NCI-H2171 (cell line): ENCODE data around the gene SMTN.
"Not testable (repeated sequence)": the region's sequence is repeated elsewhere in the genome, so short reads cannot be mapped to it uniquely, and the experiment has no call there.

Source experiments
- DNase-seq: peaks from one replicate; lab custom pipeline; 2025; lab: John Stamatoyannopoulos, UW

Gene SMTN

DNA sequence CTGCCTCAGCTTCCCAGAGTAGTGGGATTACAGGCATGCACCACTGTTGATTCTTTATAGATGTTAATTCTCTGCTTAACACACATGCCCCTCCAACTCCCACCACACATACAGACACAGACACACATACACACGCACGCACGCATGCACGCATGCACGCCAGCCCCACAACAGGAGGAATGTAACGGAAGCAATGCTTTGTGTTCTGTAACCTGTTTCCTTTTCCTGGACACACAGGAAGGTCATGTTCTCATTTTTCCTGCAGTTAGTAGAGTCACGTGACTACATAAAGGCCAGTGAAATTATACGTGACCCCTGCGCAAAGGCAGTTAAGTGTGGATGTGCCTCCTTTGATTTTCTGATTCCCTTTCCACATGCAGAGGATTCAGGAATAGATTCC, 8.0 kb upstream of the SMTN start:
- DNase-seq: not testable (repeated sequence)

DNA sequence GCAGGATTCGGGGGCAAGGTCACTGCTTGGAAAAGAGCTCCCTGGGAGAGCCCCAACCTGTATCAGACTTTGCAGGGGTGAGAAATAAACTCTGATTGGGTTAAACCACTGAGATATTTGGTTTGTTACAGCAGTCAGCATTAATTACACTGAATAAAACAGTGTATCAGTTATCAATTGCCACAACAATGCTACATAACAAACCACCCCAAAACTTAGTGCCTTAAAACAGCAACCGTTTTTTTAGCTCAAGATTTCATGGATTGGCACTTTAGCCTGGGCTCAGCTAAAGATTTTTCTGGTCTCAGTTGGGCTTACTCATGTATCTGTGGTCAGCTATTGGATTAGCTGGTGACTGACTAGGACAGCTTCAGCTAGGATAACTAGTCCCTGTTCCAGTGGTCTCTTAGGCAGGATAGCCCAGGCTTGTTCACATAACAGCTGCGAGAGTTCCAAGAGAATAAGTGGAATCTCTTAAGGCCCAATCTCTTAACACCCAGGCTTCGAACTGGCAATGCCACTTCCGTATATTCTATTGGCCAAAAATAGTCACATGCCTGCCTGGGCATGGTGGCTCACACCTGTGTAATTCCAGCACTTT, 7.5 kb upstream of the SMTN start:
- DNase-seq: not testable (repeated sequence)

DNA sequence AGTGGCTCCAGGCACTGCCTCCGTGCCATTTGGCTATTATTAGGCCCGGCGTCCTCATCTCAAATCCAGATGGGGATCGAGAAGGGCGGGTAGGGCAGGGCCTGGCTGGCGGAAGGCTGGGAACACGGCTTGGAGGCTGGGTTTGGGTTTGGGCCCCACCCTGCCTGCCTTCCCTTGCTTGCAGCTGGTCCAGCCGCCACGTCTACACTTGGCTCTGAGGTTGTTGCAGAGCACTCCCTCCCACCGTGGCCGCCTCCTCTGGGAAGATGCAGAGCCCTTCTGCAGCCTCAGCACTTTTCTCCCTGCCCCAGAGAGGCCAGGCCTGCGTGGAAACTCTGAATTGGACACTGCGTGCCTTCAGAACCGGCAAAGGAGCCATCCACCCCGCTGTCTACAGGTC, 5.2 kb upstream of the SMTN start:
- DNase-seq: no peak

DNA sequence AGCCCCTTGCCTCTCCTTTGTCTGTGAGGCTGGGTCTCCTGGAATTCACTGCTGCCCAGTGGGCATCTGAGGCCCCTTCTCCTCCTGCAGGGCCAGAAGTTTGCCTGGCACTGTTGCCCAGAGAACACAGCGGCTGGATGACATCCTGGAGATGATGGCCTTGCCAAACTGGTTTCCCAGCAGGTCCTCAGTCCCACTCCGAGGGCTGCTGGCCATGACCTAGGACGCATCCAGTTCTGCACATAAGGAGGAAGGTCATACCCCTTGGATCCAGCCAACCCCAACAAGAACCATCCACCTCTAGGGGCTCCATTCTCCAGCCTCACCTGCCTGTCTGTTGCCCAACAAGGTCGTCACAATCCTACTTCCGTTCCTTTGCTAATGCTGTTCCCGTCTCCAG, 3.4 kb upstream of the SMTN start:
- no peak for DNase-seq

DNA sequence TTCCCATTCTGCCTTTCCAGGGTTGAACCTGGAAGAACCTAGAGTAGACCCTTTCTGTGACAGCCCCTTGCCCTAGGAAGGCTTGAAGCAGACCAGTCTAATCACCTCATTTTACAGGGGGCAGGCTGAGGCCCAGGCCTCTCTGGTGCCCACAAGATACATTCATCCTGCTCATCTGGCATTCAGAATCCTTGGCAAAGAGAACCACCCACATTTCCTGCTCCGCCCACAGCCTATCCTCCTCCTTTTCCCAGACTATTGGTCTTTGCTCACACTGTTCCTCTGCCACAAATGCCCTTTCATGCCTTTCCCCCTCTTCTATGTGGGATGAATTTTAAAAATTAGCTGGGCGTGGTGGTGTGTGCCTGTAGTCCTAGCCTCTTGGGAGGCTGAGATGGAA, 2.7 kb upstream of the SMTN start:
- DNase-seq: not testable (repeated sequence)

DNA sequence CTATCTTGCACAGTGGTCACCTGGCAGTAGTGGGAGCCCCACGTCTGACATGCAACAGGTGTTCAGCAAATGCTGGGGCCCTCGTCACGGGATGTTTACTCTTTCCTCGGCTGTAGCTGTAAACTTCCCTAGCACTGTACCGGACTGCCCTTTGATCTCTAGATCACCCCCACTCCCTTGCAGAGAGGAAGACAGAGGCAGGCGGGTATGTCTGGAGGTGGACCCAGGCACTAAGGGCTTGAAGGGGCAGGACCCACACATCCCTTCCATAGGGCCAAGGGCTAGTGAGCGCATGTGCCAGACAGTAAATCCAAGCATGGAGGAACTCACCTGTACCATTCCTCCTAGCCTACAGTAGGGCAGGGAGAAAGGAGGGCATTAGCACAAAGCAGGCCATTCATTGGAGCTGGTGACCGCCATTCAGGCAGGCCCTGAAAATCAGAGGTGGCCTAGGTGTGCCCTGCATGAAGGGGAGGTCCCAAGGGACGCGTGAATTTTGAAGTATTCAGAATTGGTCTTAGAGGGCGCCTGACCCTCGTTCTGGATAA, 1.9 kb upstream of the SMTN start:
- DNase-seq: no peak

DNA sequence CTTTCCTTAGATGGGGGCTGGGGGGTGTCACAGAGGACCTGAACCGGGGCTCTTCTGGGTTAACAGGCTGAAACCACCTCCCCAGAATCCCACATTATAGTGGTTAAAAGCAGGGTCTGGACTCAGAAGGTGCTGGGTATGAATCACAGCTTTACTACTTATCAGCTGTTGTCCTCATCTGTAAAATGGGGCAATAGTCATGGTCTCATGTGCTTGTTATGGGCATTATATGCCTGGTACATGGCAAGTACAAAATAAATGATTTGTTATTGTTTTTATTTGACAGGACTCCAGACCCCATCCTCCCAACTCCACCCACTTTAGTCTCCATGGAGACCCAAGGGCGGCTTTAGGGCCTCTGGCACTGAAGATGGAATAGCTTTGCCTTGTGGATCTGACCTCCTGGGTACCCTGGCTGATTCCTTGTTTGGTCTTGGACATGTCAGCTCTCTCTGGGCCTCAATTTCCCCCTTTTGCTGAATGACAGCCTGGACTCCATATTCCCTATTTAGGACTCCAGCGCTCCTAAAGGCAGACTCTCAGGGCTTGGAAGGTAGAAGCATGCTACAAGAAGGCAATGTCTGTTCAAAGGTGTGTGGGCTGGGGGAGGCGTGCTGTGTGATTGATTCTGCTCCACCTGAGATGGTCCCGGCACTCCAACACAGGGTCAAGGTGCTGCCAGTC, 812 bp upstream of the SMTN start:
- DNase-seq: no peak

DNA sequence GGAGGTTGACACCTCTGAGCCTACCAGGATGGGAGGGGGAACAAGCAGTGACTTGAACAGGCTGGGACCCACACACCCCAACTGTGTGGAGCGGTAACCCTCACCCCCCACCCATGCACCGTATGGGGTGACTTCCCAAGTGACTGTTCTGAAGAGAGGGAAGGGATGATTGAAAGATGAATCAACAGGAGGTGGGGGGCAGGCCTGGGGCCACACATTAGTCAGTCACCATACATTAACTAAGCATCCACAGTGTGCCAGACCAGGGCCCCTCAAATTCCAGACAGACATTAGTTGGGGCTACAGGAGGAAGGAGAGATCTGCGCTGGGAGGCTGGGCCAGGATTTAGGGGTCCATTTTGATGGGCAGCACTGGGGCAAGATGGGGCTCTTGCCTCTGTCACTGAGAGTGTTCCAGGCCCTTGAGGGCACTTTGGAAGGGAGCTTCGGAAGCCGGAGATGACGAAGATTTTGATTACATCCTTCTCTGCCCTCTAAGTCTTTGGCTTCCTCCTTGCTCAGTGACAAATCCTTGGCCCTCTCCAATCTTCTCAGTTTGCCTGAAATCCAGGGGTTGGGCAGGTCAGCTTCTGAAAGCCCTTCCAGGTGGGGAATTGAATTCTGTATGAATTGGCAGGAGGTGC, 966 bp downstream of the SMTN start:
- DNase-seq: no peak

DNA sequence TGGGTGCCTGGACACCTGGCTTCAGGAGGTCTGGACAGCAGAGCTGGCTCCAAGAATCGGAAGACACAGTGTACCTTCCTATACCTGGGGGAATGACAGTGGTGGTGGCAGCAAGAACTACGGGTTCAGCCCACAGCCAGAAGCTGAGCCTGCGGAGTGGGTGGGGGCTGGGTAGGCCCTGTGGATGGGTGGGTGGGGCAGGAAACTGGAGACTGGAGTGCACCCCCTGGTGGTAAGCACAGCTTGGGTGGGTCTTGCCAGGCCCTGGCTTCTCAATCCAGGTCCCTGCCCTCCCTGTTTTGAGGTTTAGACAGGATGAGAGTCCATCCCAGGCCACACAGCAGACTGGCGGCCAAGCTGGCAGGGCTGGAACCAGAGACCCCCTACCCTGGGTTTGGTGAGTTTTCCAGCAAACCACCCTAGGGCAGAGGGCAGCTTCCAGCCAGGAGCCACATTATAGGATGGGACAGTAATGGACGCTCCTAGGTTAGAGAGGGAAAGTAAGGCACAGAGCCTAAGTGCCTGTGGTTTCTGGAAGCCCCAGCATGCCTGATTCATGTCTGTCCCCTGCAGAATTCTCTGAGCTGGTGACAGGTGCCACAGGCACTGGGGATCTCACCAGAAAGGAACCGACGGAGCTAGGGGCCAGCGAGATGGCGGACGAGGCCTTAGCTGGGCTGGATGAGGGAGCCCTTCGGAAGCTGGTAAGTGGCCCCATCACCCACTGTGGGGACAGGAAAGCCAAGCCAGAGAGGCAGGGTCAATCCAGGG, 1.7 kb downstream of the SMTN start:
- DNase-seq: no peak

DNA sequence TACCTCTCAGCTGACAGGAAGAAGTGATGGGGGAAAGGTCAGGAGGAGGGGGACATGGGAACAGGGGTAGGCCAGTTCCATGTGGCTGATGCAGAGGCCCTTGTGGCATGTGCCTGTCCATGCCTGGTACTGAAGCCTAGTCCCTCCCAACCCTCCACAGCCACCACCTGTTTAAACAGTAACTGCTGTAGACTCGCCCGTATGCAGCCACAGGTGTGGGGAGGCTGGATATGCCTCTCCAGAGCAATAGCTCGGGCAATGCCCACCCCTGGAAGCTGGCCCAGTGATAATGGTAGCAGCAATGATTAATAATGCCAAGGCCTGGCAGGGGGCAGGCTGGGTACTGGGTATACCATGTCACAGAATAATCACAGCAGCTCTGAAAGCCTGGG, 2.3 kb downstream of the SMTN start:
- DNase-seq: no peak

DNA sequence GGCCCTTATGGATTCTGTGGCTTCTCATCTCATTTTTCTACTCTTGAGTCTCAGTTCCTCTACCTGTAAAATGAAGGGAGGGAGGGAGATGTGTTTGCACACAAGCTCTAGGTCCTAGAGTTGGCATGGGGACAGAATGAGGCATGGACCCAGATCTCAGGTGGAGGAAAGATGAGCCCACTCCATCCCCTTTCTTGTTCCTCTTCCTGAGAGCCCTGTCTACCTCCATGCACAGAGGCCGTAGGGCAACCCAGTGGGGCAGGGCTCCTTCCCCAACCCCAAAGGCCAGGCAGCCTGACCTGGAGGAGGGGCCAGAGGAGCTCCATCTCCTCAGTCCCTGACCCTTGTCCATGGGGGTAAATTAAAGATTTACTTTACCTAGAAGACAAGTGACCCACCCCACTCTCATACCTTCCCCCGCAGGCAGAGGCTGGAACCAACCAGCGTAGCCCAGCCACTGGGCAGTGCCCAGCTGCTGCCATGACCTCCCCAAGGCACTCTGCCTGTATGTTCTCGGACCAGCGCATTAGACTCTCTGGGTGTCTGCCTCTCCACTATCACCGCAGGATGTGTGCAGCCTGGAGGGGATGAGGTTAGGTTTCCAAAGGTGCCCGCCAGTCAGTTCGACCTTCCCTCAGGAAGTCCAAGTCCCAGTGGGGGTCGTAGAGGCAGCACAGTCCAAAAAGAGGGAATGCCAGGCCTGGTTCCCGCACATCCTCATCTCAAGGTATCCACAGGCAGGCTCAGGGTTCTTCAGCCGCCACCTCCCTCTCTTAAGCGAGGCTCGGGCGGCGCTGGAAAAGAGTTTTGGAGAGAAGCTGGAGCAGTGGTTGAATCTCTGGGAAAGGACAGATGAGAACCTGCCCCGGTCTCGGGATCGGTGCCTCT, 3.0 kb downstream of the SMTN start:
- no peak for DNase-seq

DNA sequence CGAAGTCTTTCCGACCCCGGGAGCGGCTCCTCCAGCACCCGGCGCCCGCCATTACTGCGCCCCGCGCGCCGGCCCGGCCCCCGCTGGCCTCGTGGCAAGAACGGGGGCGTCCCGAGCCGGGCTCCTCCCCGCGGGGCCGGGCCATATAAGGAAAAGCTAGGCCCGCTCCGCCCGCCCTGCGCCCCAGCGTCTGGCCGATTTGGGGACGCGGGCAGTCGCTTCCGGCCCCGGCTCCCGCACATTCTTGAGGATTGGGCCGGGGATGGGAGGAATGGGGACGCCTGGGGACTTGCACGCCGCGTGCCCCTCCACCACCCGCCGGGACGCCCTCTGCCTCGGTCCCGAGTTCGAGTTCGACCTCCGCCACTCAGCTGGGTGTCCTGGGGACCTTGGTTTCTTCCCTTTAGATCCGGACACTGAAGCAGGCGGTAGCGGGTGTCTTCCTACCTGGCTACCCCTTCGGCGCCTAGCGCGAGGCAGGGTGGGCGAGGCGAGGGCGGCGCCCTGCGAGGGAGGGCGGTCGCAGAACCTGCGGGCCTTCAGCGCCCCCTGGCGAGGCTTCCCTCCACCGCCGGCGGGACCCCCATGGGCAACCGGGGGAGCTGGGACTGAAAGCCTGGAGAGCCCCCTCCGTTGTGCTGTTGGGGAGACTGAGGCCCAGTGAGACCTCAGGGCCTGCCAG, 3.8 kb downstream of the SMTN start:
- DNase-seq: peak; percentile 70

DNA sequence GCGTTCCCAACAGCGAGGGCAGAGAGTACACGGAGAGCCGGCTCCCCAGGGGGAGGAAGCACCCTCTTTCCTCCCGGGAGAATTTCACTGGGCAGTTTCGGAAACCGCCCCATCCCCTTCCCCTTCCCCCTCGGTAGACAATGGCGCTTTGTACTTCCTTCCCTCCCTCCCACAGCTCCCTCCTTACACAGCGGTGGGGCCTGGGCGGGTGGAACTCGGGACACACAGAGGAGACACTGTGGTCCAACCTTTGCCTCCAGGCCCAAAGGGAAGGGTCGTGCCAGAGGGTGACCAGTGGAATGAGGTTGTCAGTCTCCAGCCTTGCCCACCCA, 4.3 kb downstream of the SMTN start:
- DNase-seq: no peak

DNA sequence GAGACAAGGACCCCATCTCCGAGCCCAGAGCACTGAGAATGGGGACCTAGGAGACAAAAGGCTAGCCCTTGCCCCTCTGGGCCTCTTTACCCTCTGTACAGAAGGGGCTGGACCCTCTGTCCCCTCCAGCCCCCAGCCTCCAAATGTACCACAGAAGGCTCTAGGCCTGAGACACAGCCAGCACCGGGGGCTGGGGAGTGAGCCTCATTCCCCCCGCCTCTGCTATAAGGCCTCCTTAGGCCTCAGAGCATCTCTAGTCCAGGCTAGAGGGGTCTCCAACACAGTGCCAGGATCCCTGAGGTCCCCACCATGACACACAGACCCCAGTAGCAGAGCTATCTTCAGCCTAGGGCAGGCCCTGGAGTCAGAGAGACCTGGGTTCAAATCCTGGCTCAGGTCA, 4.8 kb downstream of the SMTN start:
- DNase-seq: no peak

DNA sequence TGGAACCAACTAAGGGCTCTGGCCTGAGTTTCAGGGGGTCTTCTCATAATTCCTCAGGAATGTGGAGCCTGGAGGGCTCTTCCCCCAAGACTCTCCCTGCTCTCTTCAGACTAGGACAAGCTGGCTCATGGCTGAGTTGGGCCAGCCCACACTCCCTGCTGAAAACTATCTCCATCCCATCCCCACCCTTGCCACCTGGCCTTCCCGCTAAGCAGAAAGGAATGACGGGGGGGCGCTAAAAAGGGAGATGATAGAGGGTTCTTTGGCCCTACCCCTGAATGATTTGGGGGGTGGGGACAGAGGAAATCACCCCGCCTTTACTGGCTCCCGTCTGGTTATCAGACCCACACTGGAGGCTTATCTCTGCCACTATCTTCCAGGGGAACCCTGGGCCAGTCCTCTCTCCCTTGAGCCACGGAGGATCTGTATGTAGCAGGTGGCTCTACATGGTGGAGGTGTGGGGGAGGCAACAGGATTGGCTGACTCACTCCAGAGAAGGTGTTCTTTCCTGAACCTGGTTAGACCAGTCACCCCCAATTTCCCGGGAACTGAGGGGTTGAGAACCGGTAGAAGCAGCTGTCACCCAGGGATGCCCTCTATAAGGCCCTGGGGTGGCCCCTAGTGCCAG, 5.7 kb downstream of the SMTN start:
- DNase-seq: no peak

DNA sequence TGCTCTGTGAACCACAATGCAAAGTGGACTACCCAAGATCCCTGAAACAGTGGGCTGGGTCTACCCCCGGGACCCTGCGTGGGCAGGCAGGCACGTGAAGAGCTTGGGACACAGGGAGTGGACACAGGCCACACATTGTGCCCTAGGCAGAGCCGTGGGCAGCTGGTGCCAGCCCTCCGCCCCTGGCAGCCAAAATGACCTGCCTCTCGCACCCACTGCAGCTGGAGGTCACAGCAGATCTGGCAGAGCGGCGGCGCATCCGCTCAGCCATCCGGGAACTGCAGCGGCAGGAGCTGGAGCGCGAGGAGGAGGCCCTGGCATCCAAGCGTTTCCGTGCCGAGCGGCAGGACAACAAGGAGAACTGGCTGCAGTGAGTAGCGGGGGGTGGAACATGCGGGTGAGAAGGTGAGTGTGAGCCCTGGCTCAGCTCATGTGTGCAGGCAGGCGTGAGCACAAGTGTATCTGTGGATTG, 6.7 kb downstream of the SMTN start:
- DNase-seq: no peak

DNA sequence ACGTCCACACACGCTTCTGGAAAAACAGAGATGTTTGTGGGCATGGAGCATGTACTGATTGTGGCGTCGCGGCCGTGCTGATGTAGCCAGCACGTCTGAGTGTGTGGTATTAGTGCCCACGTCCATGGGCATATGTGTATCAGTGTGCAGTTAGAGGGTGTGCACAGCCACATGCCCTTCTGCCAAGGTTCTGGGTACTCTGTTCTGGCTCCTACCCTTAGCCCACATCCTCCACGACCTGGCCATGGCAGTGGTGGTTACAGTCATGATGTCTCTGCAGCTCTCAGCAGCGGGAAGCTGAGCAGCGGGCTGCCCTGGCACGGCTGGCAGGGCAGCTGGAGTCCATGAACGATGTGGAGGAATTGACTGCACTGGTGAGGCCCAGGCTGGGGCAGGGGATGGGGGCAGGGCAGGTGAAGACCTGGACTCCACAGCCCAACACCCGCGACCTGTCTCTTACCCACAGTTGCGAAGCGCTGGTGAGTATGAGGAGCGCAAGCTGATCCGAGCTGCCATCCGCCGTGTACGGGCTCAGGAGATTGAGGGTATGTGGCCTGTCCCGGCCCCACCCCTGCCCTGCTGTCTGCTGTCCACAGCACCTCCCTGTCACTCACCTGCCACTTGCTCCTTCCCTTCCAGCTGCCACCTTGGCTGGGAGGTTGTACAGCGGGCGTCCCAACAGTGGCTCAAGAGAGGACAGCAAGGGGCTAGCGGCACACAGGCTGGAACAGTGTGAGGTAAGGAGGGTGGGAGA, 7.3 kb downstream of the SMTN start:
- DNase-seq: no peak

DNA sequence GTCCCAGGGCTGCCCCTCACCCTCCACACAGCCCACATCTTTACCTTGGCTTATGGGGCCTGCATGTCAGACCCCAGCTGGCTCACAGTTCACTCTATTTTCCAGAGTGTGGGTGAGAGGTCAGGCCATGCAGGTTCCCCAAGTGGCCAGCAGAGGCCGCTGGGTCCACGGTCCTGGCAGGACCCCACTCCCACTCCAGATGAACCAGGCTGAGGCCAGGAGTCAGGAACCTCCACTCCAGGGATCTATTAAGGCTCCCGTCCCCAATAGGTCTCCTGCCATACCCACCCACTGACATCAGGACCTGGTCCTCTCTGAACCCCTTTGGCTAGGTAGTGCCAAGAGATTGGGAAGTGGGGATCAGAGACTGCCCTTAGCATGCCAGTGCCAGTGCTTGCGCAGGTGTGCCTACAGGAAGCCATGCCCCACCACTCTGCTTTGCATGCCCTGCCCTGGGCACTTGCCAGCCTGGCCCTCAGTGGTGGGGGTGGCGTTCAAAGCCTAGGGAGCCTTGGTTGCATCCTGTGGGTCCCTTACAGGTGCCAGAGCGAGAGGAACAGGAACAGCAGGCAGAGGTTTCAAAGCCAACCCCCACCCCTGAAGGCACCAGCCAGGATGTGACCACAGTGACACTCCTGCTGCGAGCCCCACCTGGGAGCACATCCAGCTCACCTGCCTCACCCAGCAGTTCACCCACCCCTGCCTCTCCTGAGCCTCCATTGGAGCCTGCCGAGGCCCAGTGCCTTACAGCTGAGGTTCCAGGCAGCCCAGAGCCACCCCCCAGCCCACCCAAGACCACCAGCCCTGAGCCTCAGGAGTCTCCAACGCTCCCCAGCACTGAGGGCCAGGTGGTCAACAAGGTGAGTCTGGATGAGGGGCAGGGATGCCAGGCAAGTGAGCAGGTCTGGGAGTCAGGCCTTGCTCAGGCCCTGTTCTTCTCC, 8.3 kb downstream of the SMTN start:
- DNase-seq: no peak
